HepG2 (cell line): Measurements from ENCODE around the gene FKBP10. TPM values are rescaled to one million over a fixed set of nuclear protein-coding genes. Genes with fewer than 3 reads are reported as not detected.

Experiments used
- AGO2 ChIP-seq: fragments of 200-400 bp; formaldehyde crosslinking; optimal IDR thresholded peaks from 2 replicates; pipeline ENCODE3; 2017; ENCODE audit warnings: mild to moderate bottlenecking, low read depth, low read length, moderate library complexity
- HCFC1 ChIP-seq: fragments of 150-350 bp; IDR thresholded peaks from 2 replicates; pipeline ENCODE4 v1.6.1; 2014; ENCODE audit warnings: low read depth, low read length
- HNRNPH1 ChIP-seq: fragments of 200-400 bp; formaldehyde crosslinking; optimal IDR thresholded peaks from 2 replicates; pipeline ENCODE3; 2017; ENCODE audit warnings: mild to moderate bottlenecking, low read depth, low read length
- MTA3 ChIP-seq: sonication (generic); formaldehyde crosslinking; IDR thresholded peaks from 2 replicates; pipeline ENCODE4 v1.4.0; 2020; ENCODE audit warnings: missing genetic modification reagents
- PHF5A ChIP-seq: IDR thresholded peaks from one replicate; pipeline ENCODE4 v1.6.1; 2018; ENCODE audit warnings: low read depth, missing genetic modification reagents; ENCODE audit not compliant: unreplicated experiment
- PITX1 ChIP-seq: sonication (generic); formaldehyde crosslinking; IDR thresholded peaks from 2 replicates; pipeline ENCODE4 v1.5.1; 2020; ENCODE audit warnings: mild to moderate bottlenecking, missing genetic modification reagents
- RARG ChIP-seq: sonication (generic); formaldehyde crosslinking; IDR thresholded peaks from 2 replicates; pipeline ENCODE4 v1.4.0; 2020; ENCODE audit warnings: low read depth, mild to moderate bottlenecking, missing genetic modification reagents
- SETDB1 ChIP-seq: sonication (generic); formaldehyde crosslinking; IDR thresholded peaks from 2 replicates; pipeline ENCODE4 v1.5.1; 2020; ENCODE audit warnings: missing genetic modification reagents, mild to moderate bottlenecking, borderline replicate concordance
- SMYD3 ChIP-seq: sonication (generic); formaldehyde crosslinking; IDR thresholded peaks from 2 replicates; pipeline ENCODE4 v1.8.1; 2023; ENCODE audit warnings: mild to moderate bottlenecking, missing genetic modification reagents
- SOX5 ChIP-seq: IDR thresholded peaks from 2 replicates; pipeline ENCODE4 v1.6.1; 2016; ENCODE audit warnings: borderline replicate concordance
- XBP1 ChIP-seq: sonication (generic); formaldehyde crosslinking; IDR thresholded peaks from 2 replicates; pipeline ENCODE4 v1.5.0; 2020; ENCODE audit warnings: missing genetic modification reagents
- ZNF556 ChIP-seq: sonication (generic); formaldehyde crosslinking; IDR thresholded peaks from 2 replicates; pipeline ENCODE4 v1.4.0; 2020; ENCODE audit warnings: mild to moderate bottlenecking, missing genetic modification reagents, borderline replicate concordance
- ZNF703 ChIP-seq: sonication (generic); formaldehyde crosslinking; IDR thresholded peaks from 2 replicates; pipeline ENCODE4 v1.5.1; 2020; ENCODE audit warnings: missing genetic modification reagents, mild to moderate bottlenecking, moderate library complexity, borderline replicate concordance
- ZNF749 ChIP-seq: sonication (generic); formaldehyde crosslinking; IDR thresholded peaks from 2 replicates; pipeline ENCODE4 v1.8.0; 2022; ENCODE audit warnings: mild to moderate bottlenecking, missing genetic modification reagents, moderate library complexity, borderline replicate concordance
- polyA plus RNA-seq, 8 experiments: library from polyadenylated mRNA; depleted of rRNA in 3 of 8; stranded (reverse) in 7 of 8; unstranded in 1 of 8; fragments of >200 nt; fragmentation: Illumina TruSeq in 4 of 8; extraction: Trizol in 4 of 8; gene quantifications; 2 replicates each; pipeline versions ENCODE4 v1.2.1 to v1.2.3, GENCODE V29; 2011 to 2016; ENCODE audit warnings: low read depth in 4 of 8, missing spikeins in 1 of 8, mixed read lengths in 1 of 8; ENCODE audit not compliant: insufficient read depth in 1 of 8
- total RNA-seq, 5 experiments: library from RNA; depleted of rRNA; stranded (reverse); fragments of >200 nt; fragmentation: Illumina TruSeq; extraction: Trizol; gene quantifications; 2 replicates each; pipeline ENCODE4 v1.2.3, GENCODE V29; 2016; ENCODE audit warnings: low read depth in 1 of 5
- TF ChIP-seq, protein P1 (sequence below): sonication (generic); formaldehyde crosslinking; IDR thresholded peaks from 2 replicates; pipeline ENCODE4 v1.5.0; 2020; ENCODE audit warnings: mild to moderate bottlenecking, missing genetic modification reagents
- TF ChIP-seq, protein P2 (sequence below): IDR thresholded peaks from 2 replicates; pipeline ENCODE4 v1.6.1; 2016; ENCODE audit warnings: low read depth, missing genetic modification reagents, missing compliant biosample characterization
- TF ChIP-seq, protein P3 (sequence below): sonication (generic); formaldehyde crosslinking; IDR thresholded peaks from 2 replicates; pipeline ENCODE4 v1.8.1; 2023; ENCODE audit warnings: missing genetic modification reagents, inconsistent platforms, borderline replicate concordance
- TF ChIP-seq, protein P4 (sequence below): IDR thresholded peaks from 2 replicates; pipeline ENCODE4 v1.6.1; 2012; ENCODE audit warnings: low read depth, low read length, improper control_type of control experiment

FKBP10 gene
- total and polyA plus RNA-seq, 2 of the 13 experiments (the other 11 are each of a cell fraction or from before 2014, with no cell fraction given) = 149 to 573 TPM

DNA sequence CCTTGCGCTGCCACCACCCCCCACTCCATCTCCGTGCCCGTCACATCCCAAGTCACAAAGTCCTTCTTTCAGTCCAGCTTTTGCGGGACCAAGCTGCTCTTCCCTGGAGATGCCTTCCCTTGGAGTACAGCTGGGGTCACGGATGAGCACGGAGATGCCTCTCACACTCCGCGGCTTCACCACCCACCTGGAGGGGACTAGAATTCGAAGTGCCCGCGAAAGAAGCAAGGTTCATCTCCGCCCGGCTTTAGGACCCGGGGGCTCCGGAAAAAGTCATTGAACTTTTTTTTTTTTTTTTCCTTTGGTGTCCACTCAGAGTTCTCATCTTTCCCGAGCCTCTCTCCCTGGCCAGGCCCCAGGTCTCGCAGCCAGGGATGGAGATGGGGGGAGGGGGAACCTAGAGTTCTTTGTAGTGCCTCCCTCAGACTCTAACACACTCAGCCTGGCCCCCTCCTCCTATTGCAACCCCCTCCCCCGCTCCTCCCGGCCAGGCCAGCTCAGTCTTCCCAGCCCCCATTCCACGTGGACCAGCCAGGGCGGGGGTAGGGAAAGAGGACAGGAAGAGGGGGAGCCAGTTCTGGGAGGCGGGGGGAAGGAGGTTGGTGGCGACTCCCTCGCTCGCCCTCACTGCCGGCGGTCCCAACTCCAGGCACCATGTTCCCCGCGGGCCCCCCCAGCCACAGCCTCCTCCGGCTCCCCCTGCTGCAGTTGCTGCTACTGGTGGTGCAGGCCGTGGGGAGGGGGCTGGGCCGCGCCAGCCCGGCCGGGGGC, at the start of gene FKBP10 (continued):
- TF ChIP-seq, protein P1, sequence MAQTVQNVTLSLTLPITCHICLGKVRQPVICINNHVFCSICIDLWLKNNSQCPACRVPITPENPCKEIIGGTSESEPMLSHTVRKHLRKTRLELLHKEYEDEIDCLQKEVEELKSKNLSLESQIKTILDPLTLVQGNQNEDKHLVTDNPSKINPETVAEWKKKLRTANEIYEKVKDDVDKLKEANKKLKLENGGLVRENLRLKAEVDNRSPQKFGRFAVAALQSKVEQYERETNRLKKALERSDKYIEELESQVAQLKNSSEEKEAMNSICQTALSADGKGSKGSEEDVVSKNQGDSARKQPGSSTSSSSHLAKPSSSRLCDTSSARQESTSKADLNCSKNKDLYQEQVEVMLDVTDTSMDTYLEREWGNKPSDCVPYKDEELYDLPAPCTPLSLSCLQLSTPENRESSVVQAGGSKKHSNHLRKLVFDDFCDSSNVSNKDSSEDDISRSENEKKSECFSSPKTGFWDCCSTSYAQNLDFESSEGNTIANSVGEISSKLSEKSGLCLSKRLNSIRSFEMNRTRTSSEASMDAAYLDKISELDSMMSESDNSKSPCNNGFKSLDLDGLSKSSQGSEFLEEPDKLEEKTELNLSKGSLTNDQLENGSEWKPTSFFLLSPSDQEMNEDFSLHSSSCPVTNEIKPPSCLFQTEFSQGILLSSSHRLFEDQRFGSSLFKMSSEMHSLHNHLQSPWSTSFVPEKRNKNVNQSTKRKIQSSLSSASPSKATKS (CRISPR knock-in tag) = no peak
- TF ChIP-seq ZNF703 = no peak
- TF ChIP-seq RARG (CRISPR knock-in tag) = 0 out of 2 replicates have a peak, but pooled peaks have one; percentile 70
- TF ChIP-seq, protein P2, sequence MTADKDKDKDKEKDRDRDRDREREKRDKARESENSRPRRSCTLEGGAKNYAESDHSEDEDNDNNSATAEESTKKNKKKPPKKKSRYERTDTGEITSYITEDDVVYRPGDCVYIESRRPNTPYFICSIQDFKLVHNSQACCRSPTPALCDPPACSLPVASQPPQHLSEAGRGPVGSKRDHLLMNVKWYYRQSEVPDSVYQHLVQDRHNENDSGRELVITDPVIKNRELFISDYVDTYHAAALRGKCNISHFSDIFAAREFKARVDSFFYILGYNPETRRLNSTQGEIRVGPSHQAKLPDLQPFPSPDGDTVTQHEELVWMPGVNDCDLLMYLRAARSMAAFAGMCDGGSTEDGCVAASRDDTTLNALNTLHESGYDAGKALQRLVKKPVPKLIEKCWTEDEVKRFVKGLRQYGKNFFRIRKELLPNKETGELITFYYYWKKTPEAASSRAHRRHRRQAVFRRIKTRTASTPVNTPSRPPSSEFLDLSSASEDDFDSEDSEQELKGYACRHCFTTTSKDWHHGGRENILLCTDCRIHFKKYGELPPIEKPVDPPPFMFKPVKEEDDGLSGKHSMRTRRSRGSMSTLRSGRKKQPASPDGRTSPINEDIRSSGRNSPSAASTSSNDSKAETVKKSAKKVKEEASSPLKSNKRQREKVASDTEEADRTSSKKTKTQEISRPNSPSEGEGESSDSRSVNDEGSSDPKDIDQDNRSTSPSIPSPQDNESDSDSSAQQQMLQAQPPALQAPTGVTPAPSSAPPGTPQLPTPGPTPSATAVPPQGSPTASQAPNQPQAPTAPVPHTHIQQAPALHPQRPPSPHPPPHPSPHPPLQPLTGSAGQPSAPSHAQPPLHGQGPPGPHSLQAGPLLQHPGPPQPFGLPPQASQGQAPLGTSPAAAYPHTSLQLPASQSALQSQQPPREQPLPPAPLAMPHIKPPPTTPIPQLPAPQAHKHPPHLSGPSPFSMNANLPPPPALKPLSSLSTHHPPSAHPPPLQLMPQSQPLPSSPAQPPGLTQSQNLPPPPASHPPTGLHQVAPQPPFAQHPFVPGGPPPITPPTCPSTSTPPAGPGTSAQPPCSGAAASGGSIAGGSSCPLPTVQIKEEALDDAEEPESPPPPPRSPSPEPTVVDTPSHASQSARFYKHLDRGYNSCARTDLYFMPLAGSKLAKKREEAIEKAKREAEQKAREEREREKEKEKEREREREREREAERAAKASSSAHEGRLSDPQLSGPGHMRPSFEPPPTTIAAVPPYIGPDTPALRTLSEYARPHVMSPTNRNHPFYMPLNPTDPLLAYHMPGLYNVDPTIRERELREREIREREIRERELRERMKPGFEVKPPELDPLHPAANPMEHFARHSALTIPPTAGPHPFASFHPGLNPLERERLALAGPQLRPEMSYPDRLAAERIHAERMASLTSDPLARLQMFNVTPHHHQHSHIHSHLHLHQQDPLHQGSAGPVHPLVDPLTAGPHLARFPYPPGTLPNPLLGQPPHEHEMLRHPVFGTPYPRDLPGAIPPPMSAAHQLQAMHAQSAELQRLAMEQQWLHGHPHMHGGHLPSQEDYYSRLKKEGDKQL (CRISPR knock-in tag) = peak; percentile 48; the same call in 1 of the 2 replicates
- TF ChIP-seq MTA3 = no peak
- peak; percentile 11; the same call in 1 of the 2 replicates for TF ChIP-seq PITX1 (CRISPR knock-in tag)
- TF ChIP-seq SMYD3 (CRISPR knock-in tag) = peak; percentile 40; the same call in 1 of the 2 replicates
- TF ChIP-seq ZNF556 (CRISPR knock-in tag) = no peak
- TF ChIP-seq HNRNPH1 = no peak
- TF ChIP-seq ZNF749 (CRISPR knock-in tag) = peak; percentile 62; the same call in 1 of the 2 replicates
- no peak for TF ChIP-seq SOX5
- TF ChIP-seq, protein P3, sequence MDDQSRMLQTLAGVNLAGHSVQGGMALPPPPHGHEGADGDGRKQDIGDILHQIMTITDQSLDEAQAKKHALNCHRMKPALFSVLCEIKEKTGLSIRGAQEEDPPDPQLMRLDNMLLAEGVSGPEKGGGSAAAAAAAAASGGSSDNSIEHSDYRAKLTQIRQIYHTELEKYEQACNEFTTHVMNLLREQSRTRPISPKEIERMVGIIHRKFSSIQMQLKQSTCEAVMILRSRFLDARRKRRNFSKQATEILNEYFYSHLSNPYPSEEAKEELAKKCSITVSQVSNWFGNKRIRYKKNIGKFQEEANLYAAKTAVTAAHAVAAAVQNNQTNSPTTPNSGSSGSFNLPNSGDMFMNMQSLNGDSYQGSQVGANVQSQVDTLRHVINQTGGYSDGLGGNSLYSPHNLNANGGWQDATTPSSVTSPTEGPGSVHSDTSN (CRISPR knock-in tag) = no peak
- TF ChIP-seq XBP1 (CRISPR knock-in tag) = no peak
- TF ChIP-seq, protein P4, sequence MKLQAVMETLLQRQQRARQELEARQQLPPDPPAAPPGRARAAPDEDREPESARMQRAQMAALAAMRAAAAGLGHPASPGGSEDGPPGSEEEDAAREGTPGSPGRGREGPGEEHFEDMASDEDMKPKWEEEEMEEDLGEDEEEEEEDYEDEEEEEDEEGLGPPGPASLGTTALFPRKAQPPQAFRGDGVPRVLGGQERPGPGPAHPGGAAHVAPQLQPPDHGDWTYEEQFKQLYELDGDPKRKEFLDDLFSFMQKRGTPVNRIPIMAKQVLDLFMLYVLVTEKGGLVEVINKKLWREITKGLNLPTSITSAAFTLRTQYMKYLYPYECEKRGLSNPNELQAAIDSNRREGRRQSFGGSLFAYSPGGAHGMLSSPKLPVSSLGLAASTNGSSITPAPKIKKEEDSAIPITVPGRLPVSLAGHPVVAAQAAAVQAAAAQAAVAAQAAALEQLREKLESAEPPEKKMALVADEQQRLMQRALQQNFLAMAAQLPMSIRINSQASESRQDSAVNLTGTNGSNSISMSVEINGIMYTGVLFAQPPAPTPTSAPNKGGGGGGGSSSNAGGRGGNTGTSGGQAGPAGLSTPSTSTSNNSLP = peak; percentile 26; the same call in 1 of the 2 replicates
- no peak for TF ChIP-seq HCFC1
- TF ChIP-seq AGO2 = peak; percentile 80
- peak; percentile 55 for TF ChIP-seq PHF5A
- TF ChIP-seq SETDB1 = no peak
